ENCODE measurements around the gene MT3.

Gene MT3

DNA sequence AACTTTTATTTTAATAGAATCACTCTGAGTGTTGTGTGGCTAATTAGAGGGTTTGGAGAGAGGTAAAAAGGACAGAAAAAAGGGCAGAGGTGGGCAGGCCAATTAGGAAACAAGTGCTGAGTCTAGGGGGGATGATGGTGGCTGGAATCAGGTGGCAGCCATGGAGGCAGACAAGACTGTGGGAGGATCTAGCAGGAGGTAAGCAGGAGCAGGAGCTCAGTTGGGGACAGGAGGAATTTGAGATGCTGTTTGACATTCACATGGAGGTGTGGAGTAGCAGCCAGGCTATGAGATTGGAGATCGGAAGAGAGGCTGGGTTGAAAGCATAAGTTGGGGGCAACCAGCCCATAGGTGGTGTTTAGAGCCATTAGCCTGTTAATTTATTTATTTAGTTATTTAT, 28.2 kb upstream of the MT3 start:
- no peak for TF ChIP-seq ZFX (IDR thresholded peaks at IDR 0.05)
- TF ChIP-seq, protein P1, sequence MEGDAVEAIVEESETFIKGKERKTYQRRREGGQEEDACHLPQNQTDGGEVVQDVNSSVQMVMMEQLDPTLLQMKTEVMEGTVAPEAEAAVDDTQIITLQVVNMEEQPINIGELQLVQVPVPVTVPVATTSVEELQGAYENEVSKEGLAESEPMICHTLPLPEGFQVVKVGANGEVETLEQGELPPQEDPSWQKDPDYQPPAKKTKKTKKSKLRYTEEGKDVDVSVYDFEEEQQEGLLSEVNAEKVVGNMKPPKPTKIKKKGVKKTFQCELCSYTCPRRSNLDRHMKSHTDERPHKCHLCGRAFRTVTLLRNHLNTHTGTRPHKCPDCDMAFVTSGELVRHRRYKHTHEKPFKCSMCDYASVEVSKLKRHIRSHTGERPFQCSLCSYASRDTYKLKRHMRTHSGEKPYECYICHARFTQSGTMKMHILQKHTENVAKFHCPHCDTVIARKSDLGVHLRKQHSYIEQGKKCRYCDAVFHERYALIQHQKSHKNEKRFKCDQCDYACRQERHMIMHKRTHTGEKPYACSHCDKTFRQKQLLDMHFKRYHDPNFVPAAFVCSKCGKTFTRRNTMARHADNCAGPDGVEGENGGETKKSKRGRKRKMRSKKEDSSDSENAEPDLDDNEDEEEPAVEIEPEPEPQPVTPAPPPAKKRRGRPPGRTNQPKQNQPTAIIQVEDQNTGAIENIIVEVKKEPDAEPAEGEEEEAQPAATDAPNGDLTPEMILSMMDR (conservative IDR thresholded peaks at IDR 0.05): no peak
- no peak overlapping the region for H3K27ac ChIP-seq

DNA sequence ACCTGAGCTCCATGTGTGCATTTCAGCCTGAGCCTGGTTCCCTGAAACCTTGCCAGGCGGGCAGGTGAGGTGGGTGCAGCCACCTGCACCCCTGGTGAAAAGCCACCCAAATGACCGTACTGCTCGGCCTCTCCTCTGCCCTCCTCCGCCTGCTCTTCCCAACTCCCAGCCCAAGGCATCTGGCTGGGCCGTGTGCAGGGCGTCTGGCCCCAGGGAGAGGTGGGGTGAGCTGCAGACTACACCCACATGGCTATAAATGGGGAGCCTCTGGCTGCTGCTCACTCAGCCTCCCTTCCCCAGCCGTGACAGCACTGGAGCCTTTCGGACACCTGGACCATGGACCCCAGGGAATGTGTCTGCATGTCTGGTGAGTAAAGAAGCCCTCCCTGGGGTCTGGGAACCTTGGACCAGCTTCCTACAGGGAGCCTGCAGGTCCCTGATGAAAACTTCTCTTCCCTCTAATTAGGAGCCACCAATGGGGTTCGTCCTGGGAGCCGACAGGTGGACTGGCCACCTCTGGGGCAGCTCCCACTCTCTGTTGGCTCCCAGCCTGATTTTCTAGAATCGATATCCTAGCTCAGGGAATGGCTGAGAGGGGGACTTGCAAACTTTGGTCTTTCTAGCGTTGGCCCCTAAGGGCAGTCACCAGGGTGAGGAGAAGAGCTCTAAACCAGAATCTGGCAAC, 24.4 kb upstream of the MT3 start, which contains the start of gene MT4:
TSS of gene MT4 (plus strand) at position 281 of the 685 bp plus-strand sequence. CDS start at position 337, 56 bp downstream.
- TF ChIP-seq, protein P1 (conservative IDR thresholded peaks at IDR 0.05): no peak
- TF ChIP-seq ZFX (IDR thresholded peaks at IDR 0.05): no peak
- H3K27ac ChIP-seq: no peak within 1 kb of the TSS

DNA sequence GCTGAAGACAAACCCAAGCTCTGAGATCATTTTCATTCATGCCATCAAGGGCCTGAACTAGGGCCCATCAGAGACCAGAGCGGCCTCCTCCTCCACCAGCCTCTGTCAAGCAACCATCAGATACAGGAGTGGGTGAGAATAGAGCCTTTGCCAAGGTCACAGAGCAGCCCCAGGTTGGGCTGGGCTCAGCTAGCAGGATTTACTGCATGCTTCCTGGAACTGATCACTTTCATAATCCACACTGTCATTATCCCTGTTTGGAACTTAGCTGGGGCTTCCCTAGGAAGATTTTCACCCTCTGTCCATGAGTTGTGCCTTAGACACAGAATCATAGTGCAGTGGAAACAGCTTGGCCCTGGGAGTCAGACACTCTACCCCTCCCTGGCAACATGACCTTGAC, 19.4 kb upstream of the MT3 start:
- no peak overlapping the region for H3K27ac ChIP-seq
- TF ChIP-seq, protein P1 (conservative IDR thresholded peaks at IDR 0.05): no peak

DNA sequence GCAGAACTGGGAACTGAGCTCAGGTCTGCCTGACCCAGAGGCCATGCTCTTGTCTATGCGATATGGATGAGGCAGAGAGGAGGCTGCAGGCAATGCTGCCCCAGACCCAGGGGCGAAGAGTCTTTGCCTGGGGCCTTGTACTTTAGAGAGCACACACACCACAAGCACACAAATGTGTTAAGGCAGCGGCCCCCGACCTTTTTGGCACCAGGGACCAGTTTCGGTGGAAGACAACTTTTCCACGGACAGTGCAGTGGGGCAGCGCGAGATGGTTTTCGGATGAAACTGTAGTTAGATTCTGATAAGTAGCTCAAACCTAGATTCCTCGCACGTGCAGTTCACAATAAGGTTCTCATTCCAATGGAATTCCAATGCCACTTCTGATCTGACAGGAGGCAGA, 17.8 kb upstream of the MT3 start:
- TF ChIP-seq, protein P1 (conservative IDR thresholded peaks at IDR 0.05): no peak
- no peak for TF ChIP-seq ZFX (IDR thresholded peaks at IDR 0.05)
- H3K27ac ChIP-seq: no peak overlapping the region

DNA sequence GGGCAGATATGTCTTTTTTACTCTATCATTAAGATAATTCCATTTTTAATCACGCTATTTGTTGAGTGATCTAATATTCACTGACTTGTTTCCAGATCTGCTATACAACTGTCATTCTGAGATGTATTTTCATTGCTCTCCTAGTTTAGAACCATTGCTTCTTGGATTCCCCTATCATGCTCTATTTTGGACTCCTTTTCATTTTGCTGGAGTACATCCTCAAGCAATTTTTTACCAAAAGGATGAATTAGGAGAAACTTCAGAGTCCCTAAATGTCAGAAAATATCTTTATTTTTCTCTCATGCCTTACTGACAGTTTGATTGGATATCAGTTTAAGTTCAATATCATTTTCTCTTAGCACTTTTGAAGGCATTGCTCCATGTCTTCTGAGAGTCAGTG, 14.7 kb upstream of the MT3 start:
- no peak overlapping the region for H3K27ac ChIP-seq
- TF ChIP-seq ZFX (IDR thresholded peaks at IDR 0.05): no peak

DNA sequence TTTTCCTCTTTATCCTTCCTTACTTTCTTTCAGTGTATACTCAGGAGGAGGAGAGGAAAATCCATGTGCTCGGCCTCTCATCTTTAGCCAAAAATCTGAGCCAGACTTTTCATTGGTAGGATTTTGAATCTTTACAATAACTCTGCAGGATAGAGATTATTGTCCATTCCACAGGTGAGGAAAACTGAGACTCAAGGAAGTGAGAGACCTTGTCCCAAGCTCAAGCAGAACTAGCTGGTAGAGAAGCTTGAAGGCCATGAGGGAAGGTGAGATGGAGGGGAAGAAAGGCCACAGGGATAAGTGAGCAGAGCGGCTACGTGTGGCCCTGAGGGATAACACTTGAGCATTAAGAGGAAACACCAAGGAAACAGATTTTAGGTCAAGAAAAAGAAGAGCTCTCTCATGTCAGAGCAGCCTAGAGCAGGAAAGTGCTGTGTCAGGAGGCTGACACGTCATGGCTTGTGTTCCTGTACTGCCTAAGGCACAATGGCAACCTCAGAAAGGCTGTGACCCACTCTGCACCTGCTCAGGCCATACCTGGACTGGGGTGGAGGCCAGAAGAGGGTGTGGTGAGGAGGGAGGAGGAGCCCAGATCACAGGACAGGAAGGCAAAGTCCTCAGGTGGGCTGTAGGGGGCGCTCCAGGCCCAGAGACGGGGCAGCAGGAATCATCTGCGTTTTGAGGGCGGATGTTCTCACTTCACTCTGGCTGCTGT, 12.6 kb upstream of the MT3 start:
- TF ChIP-seq ZFX (IDR thresholded peaks at IDR 0.05): no peak
- TF ChIP-seq, protein P1 (conservative IDR thresholded peaks at IDR 0.05): peak; percentile 85
- H3K27ac ChIP-seq: no peak overlapping the region

DNA sequence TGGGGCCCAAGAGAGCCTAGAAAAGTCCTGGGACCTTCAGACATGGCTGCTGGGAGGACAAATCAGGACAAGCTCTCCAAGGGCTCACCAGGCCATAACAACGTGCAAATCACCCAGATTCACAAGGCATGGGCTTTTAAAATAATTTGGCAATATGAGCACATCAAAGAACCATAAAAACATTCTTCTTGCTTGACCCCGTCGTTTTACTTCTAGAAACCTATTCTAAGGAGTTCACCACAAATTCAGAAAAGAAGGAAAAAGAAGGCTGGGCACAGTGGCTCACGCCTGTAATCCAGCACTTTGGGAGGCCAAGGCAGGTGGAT, 12.1 kb upstream of the MT3 start:
- TF ChIP-seq, protein P1 (conservative IDR thresholded peaks at IDR 0.05): peak; percentile 58
- TF ChIP-seq ZFX (IDR thresholded peaks at IDR 0.05): no peak
- H3K27ac ChIP-seq: no peak overlapping the region

All from C4-2B (cell line).